Effector memory CD8-positive, alpha-beta T cell (primary cell): ENCODE data around the gene RNFT2.

Experiments used
- ATAC-seq: fragments of 150-1000 bp; cut with Tn5 transposase; replicated peaks from 2 replicates; pipeline ENCODE4 v1.10.0; 2021; ENCODE audit warnings: mild to moderate bottlenecking, moderate library complexity
- DNase-seq, 3 experiments: peaks; one replicate each; pipeline ENCODE4 v3.0.0; 2021
- H3K27ac Mint-ChIP-seq, 2 donors: one replicate each; pipeline ENCODE4 v1.8.0; 2022; ENCODE audit warnings: mild to moderate bottlenecking in 2 of 2, mixed read lengths in 2 of 2, moderate library complexity in 2 of 2
- H3K27me3 Mint-ChIP-seq, 2 donors: one replicate each; pipeline ENCODE4 v1.8.0; 2022; ENCODE audit warnings: mixed read lengths in 2 of 2
- H3K36me3 Mint-ChIP-seq: one replicate; pipeline ENCODE4 v1.8.0; 2022; ENCODE audit warnings: mild to moderate bottlenecking, moderate library complexity, mixed read lengths; ENCODE audit not compliant: insufficient read depth
- H3K4me1 Mint-ChIP-seq, 2 donors: one replicate each; pipeline ENCODE4 v1.8.0; 2022; ENCODE audit warnings: low read depth in 2 of 2, mixed read lengths in 2 of 2
- H3K4me3 Mint-ChIP-seq, 2 donors: one replicate each; pipeline ENCODE4 v1.8.0; 2022; ENCODE audit warnings: mild to moderate bottlenecking in 2 of 2, mixed read lengths in 2 of 2, moderate library complexity in 2 of 2
- H3K9me3 Mint-ChIP-seq, 2 donors: one replicate each; pipeline ENCODE4 v1.8.0; 2022; ENCODE audit warnings: mixed read lengths in 2 of 2

RNFT2 gene

GRCh38 chr12:116878567-116879508, 140.7 kb downstream of the RNFT2 start:
- peaks cover 82 to 94% of the 10 kb centered on the region in 2 donors for H3K27me3 Mint-ChIP-seq
- DNase-seq = no peak
- H3K36me3 Mint-ChIP-seq = peaks cover 3% of the 10 kb centered on the region
- H3K4me1 Mint-ChIP-seq = peaks cover 20 to 23% of the 10 kb centered on the region in 2 donors
- peak overlapping the region; percentile 64 to 75 for H3K4me3 Mint-ChIP-seq
- H3K9me3 Mint-ChIP-seq = no peaks in the 10 kb centered on the region
- no peak for ATAC-seq
- no peak overlapping the region for H3K27ac Mint-ChIP-seq

GRCh38 chr12:116879509-116880212, 141.5 kb downstream of the RNFT2 start:
- H3K36me3 Mint-ChIP-seq = peaks cover 3% of the 10 kb centered on the region
- H3K4me1 Mint-ChIP-seq = peaks cover 20 to 23% of the 10 kb centered on the region in 2 donors
- H3K27me3 Mint-ChIP-seq = peaks cover 81 to 94% of the 10 kb centered on the region in 2 donors
- H3K9me3 Mint-ChIP-seq = no peaks in the 10 kb centered on the region
- H3K27ac Mint-ChIP-seq = no peak overlapping the region
- peak overlapping the region; percentile 64 to 75 for H3K4me3 Mint-ChIP-seq
- DNase-seq (no peak), ATAC-seq (no peak)

- Mint-ChIP-seq H3K4me3 (peak overlapping the region; percentile 64 to 75), H3K4me1 (peaks cover 20 to 28% of the 10 kb centered on the region in 2 donors), H3K9me3 (no peaks in the 10 kb centered on the region), H3K36me3 (peaks cover 3% of the 10 kb centered on the region), H3K27ac (no peak overlapping the region), H3K27me3 (peaks cover 82 to 92% of the 10 kb centered on the region in 2 donors)
- DNase-seq = no peak
- ATAC-seq = no peak
These were observed 142.2 kb downstream of the RNFT2 start for GRCh38 chr12:116880213-116880816.

- DNase-seq (no peak), ATAC-seq (peak; percentile 81)
- no peak overlapping the region for H3K27ac Mint-ChIP-seq
- H3K4me1 Mint-ChIP-seq = peaks cover 20 to 28% of the 10 kb centered on the region in 2 donors
- H3K4me3 Mint-ChIP-seq = peak overlapping the region; percentile 64 to 75
- no peaks in the 10 kb centered on the region for H3K36me3 Mint-ChIP-seq
- H3K27me3 Mint-ChIP-seq = peaks cover 82 to 87% of the 10 kb centered on the region in 2 donors
- H3K9me3 Mint-ChIP-seq = no peaks in the 10 kb centered on the region
These were observed 142.8 kb downstream of the RNFT2 start for GRCh38 chr12:116880817-116881324.

- ATAC-seq = no peak
- DNase-seq = no peak
- H3K27me3 Mint-ChIP-seq = peaks cover 77 to 81% of the 10 kb centered on the region in 2 donors
- H3K4me1 Mint-ChIP-seq = peaks cover 20 to 28% of the 10 kb centered on the region in 2 donors
- no peaks in the 10 kb centered on the region for H3K9me3 Mint-ChIP-seq
- peak within 1 kb of the TSS; percentile 64 to 75 for H3K4me3 Mint-ChIP-seq
- no peak within 1 kb of the TSS for H3K27ac Mint-ChIP-seq
- H3K36me3 Mint-ChIP-seq = no peaks in the 10 kb centered on the region
These were observed 143.3 kb downstream of the RNFT2 start, which contains the start of gene HRK for GRCh38 chr12:116881325-116881876. Gene HRK (minus strand): TSS chr12:116881441. CDS start chr12:116881307, 134 bp downstream.

GRCh38 chr12:116881877-116882507, 143.9 kb downstream of the RNFT2 start:
- Mint-ChIP-seq H3K27me3 (peaks cover 74 to 80% of the 10 kb centered on the region in 2 donors), H3K4me1 (peaks cover 20 to 28% of the 10 kb centered on the region in 2 donors), H3K9me3 (no peaks in the 10 kb centered on the region), H3K27ac (no peak overlapping the region), H3K36me3 (peaks cover 3% of the 10 kb centered on the region), H3K4me3 (peak overlapping the region; percentile 55 to 61)
- DNase-seq (no peak), ATAC-seq (no peak)

GRCh38 chr12:116882742-116883141, 144.6 kb downstream of the RNFT2 start:
- Mint-ChIP-seq H3K4me1 (peaks cover 20 to 28% of the 10 kb centered on the region in 2 donors), H3K27me3 (peaks cover 78 to 82% of the 10 kb centered on the region in 2 donors), H3K27ac (no peak overlapping the region), H3K36me3 (peaks cover 3% of the 10 kb centered on the region), H3K9me3 (no peaks in the 10 kb centered on the region), H3K4me3 (peak overlapping the region in 1 of 2 donors; percentile 55)
- DNase-seq = no peak
- ATAC-seq = no peak

- Mint-ChIP-seq H3K9me3 (no peaks in the 10 kb centered on the region), H3K36me3 (peaks cover 3% of the 10 kb centered on the region), H3K4me1 (peaks cover 8 to 15% of the 10 kb centered on the region in 2 donors), H3K27me3 (peaks cover 63 to 71% of the 10 kb centered on the region in 2 donors), H3K4me3 (no peak overlapping the region), H3K27ac (no peak overlapping the region)
- DNase-seq = no peak
- no peak for ATAC-seq
These were observed 146.8 kb downstream of the RNFT2 start for GRCh38 chr12:116884871-116885270.

- Mint-ChIP-seq H3K27ac (no peak overlapping the region), H3K4me1 (peaks cover 2 to 8% of the 10 kb centered on the region in 2 donors), H3K27me3 (peaks cover 56 to 71% of the 10 kb centered on the region in 2 donors), H3K9me3 (peaks cover 0 to 3% of the 10 kb centered on the region in 2 donors), H3K4me3 (no peak overlapping the region), H3K36me3 (peaks cover 3% of the 10 kb centered on the region)
- ATAC-seq (peak; percentile 46), DNase-seq (no peak)
These were observed 147.4 kb downstream of the RNFT2 start for GRCh38 chr12:116885491-116885890.

GRCh38 chr12:116887244-116887643, 149.1 kb downstream of the RNFT2 start:
- DNase-seq = no peak
- Mint-ChIP-seq H3K4me1 (peaks cover 0 to 6% of the 10 kb centered on the region in 2 donors), H3K27ac (no peak overlapping the region), H3K27me3 (peaks cover 44 to 58% of the 10 kb centered on the region in 2 donors), H3K9me3 (peaks cover 0 to 3% of the 10 kb centered on the region in 2 donors), H3K4me3 (no peak overlapping the region), H3K36me3 (peaks cover 3% of the 10 kb centered on the region)
- no peak for ATAC-seq

- H3K27me3 Mint-ChIP-seq = peaks cover 38 to 52% of the 10 kb centered on the region in 2 donors
- DNase-seq (no peak), ATAC-seq (no peak)
- peaks cover 0 to 3% of the 10 kb centered on the region in 2 donors for H3K9me3 Mint-ChIP-seq
- no peak overlapping the region for H3K27ac Mint-ChIP-seq
- H3K4me1 Mint-ChIP-seq = peaks cover 0 to 6% of the 10 kb centered on the region in 2 donors
- no peak overlapping the region for H3K4me3 Mint-ChIP-seq
- peaks cover 3% of the 10 kb centered on the region for H3K36me3 Mint-ChIP-seq
These were observed 149.8 kb downstream of the RNFT2 start for GRCh38 chr12:116887897-116888296.

GRCh38 chr12:116890330-116890729, 152.2 kb downstream of the RNFT2 start:
- Mint-ChIP-seq H3K4me3 (no peak overlapping the region), H3K4me1 (no peaks in the 10 kb centered on the region), H3K9me3 (peaks cover 0 to 3% of the 10 kb centered on the region in 2 donors), H3K27ac (no peak overlapping the region), H3K36me3 (peaks cover 3% of the 10 kb centered on the region), H3K27me3 (peaks cover 22 to 36% of the 10 kb centered on the region in 2 donors)
- ATAC-seq (no peak), DNase-seq (no peak)
